ENCODE data around the gene FBLN7.

Gene FBLN7

DNA sequence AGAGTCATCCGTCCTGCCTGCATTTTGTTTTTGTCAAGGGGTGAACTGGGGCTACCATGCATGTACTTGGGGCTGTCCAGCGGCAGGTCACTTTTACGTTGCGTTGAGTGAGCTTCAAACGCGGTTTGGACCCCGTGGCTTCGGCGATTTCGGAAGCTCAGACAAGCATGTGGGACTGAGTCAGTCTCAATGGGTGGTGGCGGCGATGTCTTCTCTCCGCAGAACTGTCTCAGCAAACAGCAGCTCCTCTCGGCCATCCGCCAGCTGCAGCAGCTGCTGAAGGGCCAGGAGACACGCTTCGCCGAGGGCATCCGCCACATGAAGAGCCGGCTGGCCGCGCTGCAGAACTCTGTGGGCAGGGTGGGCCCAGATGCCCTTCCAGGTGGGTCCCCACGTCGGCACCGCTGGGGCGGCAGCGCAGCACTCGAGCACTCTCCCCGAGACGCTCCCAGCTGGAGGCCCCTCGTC, 21.3 kb downstream of the FBLN7 start:
- DNase-seq, result no peak

GRCh38 chr2:112160283-112161250, 22.4 kb downstream of the FBLN7 start:
- no peak for DNase-seq

GRCh38 chr2:112161431-112162145, 23.4 kb downstream of the FBLN7 start:
- DNase-seq, result no peak

DNA sequence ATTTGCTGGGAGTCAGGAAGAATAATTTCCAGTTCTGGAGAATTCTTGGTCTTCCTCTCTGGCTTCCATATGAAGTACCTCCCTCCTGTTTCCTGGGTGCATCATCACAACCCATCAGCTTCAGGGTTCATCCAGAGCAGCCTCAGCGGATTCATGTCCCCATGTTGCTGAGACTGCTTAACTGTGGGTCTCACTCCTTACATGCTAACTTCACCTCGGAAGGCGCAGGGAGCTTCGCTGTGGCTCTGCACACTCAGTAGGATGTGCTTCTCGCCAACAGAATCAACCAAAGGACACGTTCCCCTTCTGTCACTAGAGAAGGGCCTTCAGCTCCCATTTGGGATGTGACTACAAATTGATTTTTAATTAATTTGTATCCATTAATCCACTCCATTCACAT, 24.2 kb downstream of the FBLN7 start:
- no peak for DNase-seq

DNA sequence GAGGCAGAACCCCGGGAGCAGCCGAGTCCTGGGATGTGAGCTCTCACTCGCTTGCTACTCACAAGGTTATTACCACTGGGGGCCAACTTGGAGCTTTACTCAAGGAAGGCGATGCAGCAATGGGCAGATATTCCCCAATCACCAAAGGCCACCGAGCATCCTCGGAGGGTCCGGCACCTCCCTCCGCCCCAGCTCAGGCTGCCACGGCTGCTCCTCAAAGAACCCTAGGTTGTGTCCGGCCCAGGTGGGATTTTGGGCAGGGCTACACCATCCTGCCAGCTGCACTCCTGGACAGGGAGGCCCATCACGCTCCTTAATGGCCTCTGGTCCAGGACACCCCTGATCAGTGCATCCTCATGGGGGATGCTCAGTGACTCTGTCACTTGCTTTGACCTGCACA, 24.8 kb downstream of the FBLN7 start:
- no peak for DNase-seq

DNA sequence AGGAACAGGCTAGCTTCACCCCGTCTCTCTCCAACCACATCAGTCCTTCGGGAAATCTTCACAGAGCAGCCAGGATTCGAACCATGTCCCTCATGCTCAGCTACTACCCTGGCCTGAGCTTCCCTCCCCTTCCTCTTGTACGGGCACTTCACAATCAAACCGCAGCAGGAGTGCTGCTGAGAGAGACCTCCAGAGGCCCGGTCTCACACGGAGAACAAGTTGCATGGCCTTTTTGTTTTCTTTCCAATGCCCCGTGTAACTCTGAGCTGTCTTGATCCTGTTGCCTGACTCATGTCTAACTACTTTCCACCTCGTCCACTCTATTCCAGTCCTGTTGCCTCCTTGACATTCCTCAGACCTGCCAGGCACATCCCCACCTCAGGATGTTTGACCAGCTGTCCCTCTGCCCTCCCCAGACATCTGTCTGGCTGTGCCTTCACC, 25.4 kb downstream of the FBLN7 start:
- DNase-seq, result no peak

- DNase-seq, result no peak
Measured at GRCh38 chr2:112164876-112165275, 26.7 kb downstream of the FBLN7 start.

DNA sequence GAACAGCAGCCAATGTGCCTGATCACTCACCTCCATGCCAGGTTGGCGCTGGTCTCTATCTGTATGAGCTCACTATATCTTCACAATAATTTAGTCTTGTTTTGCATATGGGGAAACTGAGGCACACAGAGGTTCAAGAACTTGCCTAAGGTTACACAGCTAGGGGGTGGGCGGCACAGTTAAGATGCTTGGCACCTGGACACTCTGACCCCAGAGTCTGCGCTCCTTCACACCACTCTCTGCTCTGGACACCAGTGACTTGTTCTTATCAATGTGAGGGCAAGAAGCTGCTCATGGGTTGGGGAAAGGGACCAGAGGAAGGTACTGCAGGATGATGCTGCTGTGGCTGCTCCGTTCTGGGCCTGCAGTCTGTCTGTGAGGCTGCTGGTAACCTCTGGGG, 27.1 kb downstream of the FBLN7 start:
- no peak for DNase-seq

GRCh38 chr2:112166806-112167499, 28.8 kb downstream of the FBLN7 start:
- DNase-seq, result no peak

DNA sequence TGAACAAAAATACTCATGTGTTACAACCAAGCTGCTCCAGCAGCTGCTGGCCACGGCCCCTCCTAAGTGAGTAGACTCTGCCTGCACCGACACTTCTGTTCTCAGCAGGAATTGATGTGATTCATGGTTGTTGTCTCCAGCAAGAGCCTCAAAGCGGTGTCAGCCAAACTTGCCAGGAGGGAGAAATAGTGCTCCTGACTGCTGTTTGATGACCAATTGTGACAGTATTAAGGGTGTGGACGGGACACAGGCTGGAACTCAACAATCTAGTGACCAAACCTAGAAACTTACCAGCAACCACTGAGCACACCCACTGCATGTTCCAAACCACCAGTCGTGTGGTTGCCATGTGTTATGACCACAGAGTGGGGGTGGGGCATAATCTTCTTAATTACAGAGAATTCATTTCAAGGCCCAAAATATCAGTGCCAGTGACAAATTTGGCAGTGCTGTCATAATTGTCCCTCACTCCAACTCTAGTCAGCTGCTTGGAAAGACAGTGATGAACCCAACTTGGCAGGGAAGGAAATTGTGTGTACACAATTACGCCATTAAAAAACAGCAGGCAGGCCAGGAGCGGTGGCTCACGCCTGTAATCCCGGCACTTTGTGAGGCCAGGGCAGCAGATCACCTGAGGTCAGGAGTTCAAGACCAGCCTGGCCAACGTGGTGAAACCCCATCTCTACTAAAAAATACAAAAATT, 30.4 kb downstream of the FBLN7 start:
- DNase-seq, result no peak

DNA sequence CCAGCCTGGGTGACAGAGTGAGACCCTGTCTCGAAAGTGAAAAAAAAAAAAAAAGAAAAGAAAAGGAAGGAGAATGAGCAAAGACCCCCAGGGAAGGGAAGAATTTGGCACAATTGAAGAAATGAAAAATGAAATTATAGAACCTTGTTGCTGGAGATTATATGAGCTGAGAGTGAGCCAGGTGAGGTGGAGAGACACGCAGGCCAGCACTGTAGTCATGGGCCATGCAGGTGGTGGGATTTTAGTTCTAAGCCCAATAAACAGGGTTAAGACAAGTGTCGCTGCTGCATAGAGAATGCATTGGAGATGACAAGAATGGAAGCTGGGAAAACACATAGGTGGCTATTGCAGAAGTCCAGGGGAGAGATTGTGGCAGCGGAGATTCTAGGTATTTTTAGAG, 32.3 kb downstream of the FBLN7 start:
- no peak for DNase-seq

DNA sequence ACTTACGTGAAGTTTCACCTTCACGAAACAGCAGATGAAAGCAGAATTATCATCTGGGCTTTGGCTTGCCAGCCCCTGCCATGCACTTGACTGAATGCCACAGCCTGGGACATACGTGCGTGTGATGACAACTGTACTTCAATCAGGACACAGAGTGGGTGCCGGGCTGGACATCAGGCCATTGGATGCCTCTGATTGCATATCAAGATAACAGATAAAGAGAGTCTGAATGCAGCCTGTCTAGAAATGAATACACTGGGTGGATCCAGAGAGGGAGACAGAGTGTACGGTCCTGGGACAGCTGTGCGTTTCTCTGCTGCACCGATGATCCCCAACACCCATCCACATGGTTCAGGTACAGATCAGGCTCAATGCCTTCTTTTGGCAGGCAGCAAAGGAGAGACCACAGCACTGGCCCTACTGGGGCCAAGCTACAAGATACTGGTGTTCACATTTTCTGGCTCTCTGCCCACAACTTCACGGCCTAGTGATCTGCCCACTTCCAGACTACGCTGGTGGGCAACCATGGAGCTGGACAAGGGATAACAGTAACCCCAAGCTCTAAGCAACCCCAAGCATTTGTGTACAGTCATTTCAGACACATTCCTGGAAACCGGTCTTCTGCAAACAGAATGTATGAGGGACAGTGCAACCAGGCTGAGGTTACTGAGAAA, 35.6 kb downstream of the FBLN7 start:
- no peak for DNase-seq

- DNase-seq, result no peak
Measured at GRCh38 chr2:112174383-112174782, 36.2 kb downstream of the FBLN7 start.

GRCh38 chr2:112175333-112175732, 37.1 kb downstream of the FBLN7 start:
- no peak for DNase-seq

GRCh38 chr2:112175958-112176573, 37.9 kb downstream of the FBLN7 start:
- DNase-seq, result no peak

DNA sequence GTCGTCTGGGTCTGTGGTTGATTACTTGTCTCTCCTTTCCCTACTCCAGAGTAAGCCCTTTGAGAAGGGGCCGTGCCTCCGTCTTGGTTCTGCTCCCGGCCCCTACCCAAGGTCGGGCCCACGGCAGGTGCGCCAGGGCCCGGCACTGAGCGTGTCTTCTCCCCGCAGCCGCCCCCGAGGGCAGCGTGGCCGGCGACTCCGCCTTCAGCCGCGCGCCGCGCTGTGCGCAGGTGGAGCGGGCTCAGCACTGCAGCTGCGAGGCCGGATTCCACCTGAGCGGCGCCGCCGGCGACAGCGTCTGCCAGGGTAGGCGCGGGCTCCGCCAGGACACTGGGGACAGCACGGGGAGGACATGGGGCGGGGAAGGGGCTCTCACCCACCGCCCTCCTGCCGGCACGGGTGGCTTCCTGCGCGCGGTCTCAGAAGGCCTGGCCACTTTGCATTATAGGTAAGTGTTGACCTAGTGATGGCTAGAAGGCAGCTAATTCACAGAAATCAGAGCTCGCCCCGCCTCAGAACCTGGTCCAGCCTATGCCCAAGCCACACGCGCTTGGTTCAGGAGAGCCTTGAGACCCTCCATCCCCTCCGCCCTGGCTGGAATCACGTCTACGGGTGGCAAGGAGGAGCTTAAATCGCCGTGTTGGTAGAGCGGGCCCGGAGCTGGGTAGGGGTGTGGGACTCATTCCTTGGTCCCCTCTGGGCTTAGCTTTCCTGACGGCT, 43.5 kb downstream of the FBLN7 start:
- DNase-seq, result no peak

DNA sequence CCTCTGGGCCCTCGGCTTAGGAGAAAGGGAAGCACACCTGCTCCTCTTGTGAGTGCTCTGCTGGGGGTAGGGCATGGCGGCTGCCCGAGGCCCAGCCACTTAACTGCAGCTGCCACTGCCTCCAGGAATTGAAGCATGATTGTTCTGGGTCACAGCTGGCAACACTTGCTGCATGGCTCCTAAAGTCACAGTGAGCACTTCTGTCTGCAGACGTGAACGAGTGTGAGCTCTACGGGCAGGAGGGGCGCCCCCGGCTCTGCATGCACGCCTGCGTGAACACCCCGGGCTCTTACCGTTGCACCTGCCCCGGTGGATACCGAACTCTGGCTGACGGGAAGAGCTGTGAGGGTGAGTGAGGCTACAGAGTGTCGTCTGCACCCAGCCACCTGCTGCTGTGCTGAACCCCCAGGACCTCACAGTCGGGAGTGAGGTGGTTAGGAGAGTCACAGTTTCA, 44.4 kb downstream of the FBLN7 start:
- DNase-seq, result no peak

- no peak for DNase-seq
Measured at GRCh38 chr2:112183327-112184025, 45.3 kb downstream of the FBLN7 start.

- DNase-seq, result no peak
Measured at GRCh38 chr2:112184121-112184520, 45.9 kb downstream of the FBLN7 start.

DNA sequence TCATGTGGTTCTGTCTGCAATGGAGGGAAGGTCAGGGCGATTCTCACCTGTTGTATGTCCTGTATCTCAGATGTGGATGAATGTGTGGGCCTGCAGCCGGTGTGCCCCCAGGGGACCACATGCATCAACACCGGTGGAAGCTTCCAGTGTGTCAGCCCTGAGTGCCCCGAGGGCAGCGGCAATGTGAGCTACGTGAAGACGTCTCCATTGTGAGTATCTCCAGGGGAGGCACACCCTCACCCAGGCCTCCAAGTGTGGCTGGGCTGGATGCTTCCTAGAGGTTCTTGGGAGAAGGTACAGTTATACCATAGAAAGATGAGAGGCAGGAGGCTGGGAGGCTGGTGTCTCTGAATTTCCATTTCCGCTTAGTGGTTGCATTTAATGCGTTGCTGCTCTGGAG, 46.9 kb downstream of the FBLN7 start:
- no peak for DNase-seq
